HG03575 (cell line): Measurements from ENCODE around the gene RNF181.
"Not testable (repeated sequence)": the region's sequence is repeated elsewhere in the genome, so short reads cannot be mapped to it uniquely, and the experiment has no call there.

Experiments used
- ATAC-seq: cut with Tn5 transposase; IDR thresholded peaks from one replicate; pipeline ENCODE4 v1.9.1; 2021; ENCODE audit not compliant: unreplicated experiment, insufficient number of reproducible peaks, low FRiP score; ENCODE audit errors: extremely low read depth

Gene RNF181

GRCh38 chr2:85607268-85608215 is 12.0 kb downstream of the RNF181 start:
- no peak for ATAC-seq

DNA sequence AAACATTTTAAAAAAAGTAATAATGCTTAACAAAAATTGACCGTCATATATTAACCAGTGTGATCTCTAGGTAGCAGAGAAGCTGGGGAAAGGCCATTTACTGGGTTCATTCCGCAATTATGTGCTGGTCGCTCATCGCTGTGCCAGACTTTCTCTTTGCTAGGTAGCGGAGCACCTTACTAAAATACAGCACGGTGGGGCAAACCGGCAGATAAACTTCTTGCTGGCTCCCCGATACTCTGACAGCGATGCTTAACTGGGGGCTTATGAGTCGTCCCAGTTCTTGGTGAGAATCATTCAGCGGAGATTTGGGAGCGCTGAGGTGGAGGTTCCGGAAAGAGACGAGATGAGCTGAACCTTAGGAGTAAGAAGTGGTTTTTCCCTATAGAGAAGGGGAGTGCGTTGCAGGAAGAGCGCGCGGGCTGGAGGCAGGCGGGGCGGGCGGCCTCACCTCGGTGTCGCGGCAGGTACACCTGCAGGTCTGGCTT is 15.7 kb downstream of the RNF181 start:
- no peak for ATAC-seq

DNA sequence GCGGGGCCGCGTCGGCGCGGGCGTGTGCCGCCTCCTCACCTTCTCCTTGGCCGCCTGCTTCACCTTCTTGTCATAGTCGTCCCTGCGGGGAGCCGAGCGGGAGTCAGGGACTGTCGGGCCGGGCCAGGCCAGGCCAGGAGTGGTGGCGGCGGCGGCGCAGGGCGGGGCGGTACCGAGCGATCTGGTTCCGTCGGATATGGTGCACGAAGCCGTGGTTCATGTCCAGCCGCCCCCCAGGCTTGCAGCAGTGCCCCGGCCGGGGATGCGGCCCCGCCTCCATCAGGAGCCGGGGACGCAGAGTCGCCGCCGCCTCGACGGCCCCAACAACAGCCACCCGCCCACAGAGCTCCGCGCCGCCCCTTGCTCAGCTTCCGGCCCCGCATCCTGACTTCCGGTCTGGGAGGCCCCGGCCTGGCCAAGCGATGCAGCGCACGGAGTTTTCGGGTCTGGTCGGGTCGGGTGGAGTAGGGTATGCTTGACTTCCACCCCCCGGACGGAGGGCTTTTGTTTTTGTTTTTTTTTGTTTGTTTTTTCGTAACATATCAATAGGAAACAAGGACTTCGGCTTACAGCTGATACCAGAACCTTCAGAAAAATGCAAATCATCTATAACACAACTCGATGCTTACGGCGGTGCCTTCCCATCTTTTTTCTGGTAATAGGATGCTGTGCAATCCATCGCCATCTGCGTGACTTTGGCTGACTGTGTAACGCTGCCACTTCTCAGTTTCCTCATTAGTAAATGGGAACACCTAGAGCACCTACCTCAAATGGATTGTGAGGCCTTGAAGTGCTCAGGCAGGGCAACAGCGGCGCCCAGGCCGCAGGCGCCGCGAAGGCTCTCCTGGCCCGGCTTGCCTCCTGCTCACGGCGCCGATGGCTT is 16.4 kb downstream of the RNF181 start, which contains the start of gene C2orf68:
TSS of gene C2orf68 (minus strand) at position 362 of the 883 bp plus-strand sequence. CDS start at position 280, 82 bp downstream.
- ATAC-seq: no peak

DNA sequence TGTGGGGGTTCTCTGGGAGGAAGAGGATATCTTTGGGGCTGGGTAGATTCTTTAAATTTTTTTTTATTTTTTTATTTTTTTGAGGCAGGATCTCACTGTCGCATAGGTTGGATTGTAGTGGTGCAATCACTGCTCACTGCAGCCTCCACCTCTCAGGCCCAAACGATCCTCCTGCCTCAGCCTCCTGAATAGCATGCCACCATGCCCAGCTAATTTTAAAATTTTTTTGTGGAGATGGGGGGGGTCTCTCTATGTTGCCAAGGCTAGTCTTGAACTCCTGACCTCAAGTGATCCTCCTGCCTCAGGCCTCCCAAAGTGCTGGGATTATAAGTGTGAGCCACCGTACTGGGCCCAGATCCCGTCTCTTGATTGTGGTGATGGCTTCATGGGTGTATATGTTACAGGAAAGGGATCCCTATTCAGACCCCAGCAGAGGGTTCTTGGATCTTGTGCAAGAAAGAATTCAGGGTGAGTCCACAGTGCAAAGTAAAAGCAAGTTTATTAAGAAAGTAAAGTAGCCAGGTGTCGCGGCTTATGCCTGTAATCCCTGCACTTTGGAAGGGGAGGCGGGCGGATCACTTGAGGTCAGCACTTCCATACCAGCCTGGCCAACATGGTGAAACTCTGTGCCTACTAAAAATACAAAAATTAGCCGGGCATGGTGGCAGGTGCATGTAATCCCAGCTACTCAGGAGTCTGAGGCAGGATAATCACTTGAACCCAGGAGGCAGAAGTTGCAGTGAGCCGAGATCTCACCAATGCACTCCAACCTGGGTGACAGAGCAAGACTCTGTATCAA is 18.4 kb downstream of the RNF181 start:
- ATAC-seq: no peak

- ATAC-seq: not testable (repeated sequence)
These were observed 19.2 kb downstream of the RNF181 start for GRCh38 chr2:85614757-85615156.

GRCh38 chr2:85615413-85615728 is 19.8 kb downstream of the RNF181 start:
- no peak for ATAC-seq

- ATAC-seq: not testable (repeated sequence)
These were observed 22.2 kb downstream of the RNF181 start for GRCh38 chr2:85617723-85618122.

DNA sequence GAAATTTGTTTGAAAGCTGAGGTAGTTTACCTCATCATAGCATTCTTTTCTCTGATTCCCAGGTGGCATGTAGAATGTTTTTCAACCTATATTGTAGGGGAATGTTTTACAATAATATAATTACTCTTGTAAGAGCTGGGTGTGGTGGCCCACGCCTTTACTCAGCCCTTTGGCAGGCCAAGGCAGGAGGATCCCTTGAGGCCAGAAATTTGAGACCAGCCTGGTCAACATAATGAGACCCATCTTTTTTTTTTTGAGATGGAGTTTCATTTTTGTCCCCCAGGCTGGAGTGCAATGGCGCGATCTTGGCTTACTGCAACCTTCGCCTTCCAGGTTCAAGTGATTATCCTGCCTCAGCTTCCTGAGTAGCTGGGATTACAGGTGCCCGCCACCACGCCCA is 24.1 kb downstream of the RNF181 start:
- no peak for ATAC-seq

DNA sequence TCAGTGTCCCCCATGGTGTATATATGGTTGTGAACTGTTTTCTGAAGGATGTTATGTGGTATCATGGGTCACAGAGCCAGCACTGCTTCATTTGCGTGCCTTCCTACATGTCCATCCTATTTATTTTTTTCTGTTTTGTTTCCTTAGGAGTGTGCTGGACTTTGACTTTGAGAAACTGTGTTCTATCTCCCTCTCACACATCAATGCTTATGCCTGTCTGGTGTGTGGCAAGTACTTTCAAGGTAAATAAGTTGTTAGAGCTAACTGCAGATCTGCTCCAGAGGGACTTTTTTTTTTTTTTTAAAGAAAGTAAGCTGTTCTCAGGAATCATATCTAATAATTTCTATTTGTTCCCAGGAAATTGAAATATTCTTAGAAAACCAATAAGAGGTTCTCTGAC is 25.8 kb downstream of the RNF181 start:
- no peak for ATAC-seq

DNA sequence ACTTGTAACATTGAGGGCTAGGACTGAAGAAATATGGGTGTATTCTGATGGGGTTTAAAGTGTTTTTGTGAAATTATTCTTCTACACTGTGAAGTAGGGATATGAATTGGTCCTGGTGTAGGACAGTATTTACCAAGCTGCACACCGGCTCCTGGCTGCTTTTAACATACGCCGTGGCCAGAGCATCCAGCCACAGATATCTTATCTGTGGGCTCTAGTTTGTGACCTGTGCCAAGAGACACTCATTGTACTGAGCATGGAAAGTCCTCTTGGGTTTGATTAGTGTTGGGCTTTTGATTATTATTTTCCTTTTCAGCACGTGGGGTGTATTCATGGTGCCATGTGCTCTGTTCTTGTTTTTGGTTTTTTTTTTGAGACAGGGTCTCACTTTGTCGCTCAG is 28.4 kb downstream of the RNF181 start:
- ATAC-seq: no peak

- no peak for ATAC-seq
These were observed 33.1 kb downstream of the RNF181 start for GRCh38 chr2:85628658-85629057.

GRCh38 chr2:85631316-85631715 is 35.8 kb downstream of the RNF181 start:
- ATAC-seq: no peak

GRCh38 chr2:85635011-85635410 is 39.5 kb downstream of the RNF181 start:
- no peak for ATAC-seq

GRCh38 chr2:85635636-85636035 is 40.1 kb downstream of the RNF181 start:
- ATAC-seq: no peak

- no peak for ATAC-seq
These were observed 47.2 kb downstream of the RNF181 start for GRCh38 chr2:85642725-85643124.

DNA sequence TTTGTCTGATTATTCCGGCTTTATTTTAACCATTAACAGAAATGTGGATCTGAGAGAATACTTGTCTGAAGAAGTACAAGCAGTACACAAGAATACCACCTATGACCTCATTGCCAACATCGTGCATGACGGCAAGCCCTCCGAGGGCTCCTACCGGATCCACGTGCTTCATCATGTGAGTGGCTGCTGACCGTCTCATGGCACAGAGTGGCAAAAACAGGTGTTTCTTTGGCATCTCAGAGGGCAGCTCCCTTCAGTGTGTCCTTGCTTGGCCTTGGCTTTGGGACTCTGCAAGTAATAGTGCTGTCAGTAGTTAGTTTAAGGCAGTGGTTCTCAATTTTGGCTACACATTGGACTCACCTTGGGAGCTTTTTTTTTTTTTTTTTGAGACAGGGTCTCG is 49.4 kb downstream of the RNF181 start:
- no peak for ATAC-seq

DNA sequence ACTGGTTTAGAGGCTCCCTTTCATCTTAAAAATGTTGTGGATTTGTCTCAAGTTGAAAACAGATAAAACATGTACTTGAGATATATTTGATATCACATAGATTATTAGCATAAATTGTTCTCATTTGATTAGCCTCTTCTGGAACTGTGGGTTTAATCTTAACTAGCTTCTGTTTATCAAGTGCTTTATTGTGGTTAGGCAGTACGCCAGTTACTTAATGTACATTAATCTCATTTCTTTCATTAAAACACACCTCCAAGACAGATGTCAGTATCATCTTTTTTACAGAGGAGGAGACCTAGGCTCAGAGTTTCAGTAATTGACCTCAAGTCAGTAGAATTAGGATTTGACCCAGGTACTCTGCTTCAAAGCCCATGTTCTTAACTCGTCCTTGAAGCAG is 50.6 kb downstream of the RNF181 start:
- ATAC-seq: no peak
